SK-N-MC (cell line): Measurements from ENCODE around the gene TMEM40.
"Not testable (repeated sequence)": the region's sequence is repeated elsewhere in the genome, so short reads cannot be mapped to it uniquely, and the experiment has no call there.

Experiments used
- DNase-seq: peaks from one replicate; pipeline ENCODE4 v3.0.0-alpha.2; 2011; ENCODE audit warnings: low read depth, low spot score
- H3K27ac ChIP-seq: fragments of 200-600 bp; sonication (generic); 2 replicates; pipeline ENCODE4 v1.5.1; 2016; ENCODE audit warnings: mixed run types
- H3K36me3 ChIP-seq: fragments of 200-600 bp; sonication (generic); 2 replicates; pipeline ENCODE4 v1.6.1; 2017; ENCODE audit warnings: antibody characterized with exemption, low read length, mixed read lengths; ENCODE audit not compliant: insufficient read depth
- H3K4me3 ChIP-seq: fragments of 200-600 bp; sonication (generic); 2 replicates; pipeline ENCODE4 v1.5.1; 2016
- H3K9ac ChIP-seq: fragments of 200-600 bp; sonication (generic); 2 replicates; pipeline ENCODE4 v1.8.0; 2017; ENCODE audit warnings: mixed run types, mixed read lengths; ENCODE audit not compliant: insufficient read length
- H3K9me3 ChIP-seq: fragments of 200-600 bp; sonication (generic); 2 replicates; pipeline ENCODE4 v1.6.1; 2017; ENCODE audit warnings: low read depth, mild to moderate bottlenecking, antibody characterized with exemption, low read length, moderate library complexity, mixed read lengths
- EZH2 ChIP-seq: fragments of 200-600 bp; sonication (generic); IDR thresholded peaks from one replicate; pipeline ENCODE4 v1.6.1; 2017; ENCODE audit warnings: antibody characterized with exemption
- FOXP2 ChIP-seq: optimal IDR thresholded peaks from 2 replicates; pipeline ENCODE3; 2011; ENCODE audit warnings: mild to moderate bottlenecking, moderate library complexity; ENCODE audit not compliant: insufficient read depth; ENCODE audit errors: extremely low read length, control extremely low read depth
- POLR2AphosphoS5 ChIP-seq: IDR thresholded peaks from 2 replicates; pipeline ENCODE4 v1.6.1; 2012; ENCODE audit warnings: mild to moderate bottlenecking, low read depth, low read length, borderline replicate concordance

TMEM40 gene

GRCh38 chr3:12730506-12731242 lies 28.4 kb downstream of the TMEM40 start:
- H3K9ac ChIP-seq = no peak overlapping the region
- no peak for DNase-seq
- TF ChIP-seq FOXP2 (no peak), EZH2 (no peak), POLR2AphosphoS5 (no peak)
- no peak overlapping the region for H3K4me3 ChIP-seq
- H3K36me3 ChIP-seq = no peaks in the 10 kb centered on the region
- no peak overlapping the region for H3K27ac ChIP-seq
- no peaks in the 10 kb centered on the region for H3K9me3 ChIP-seq

- TF ChIP-seq EZH2 = no peak
- TF ChIP-seq POLR2AphosphoS5 = no peak
- no peak for TF ChIP-seq FOXP2
- no peak for DNase-seq
Measured at GRCh38 chr3:12729051-12729651, 29.9 kb downstream of the TMEM40 start.

GRCh38 chr3:12727937-12728336 lies 31.1 kb downstream of the TMEM40 start:
- no peak overlapping the region for H3K27ac ChIP-seq
- H3K9ac ChIP-seq = no peak overlapping the region
- no peak overlapping the region for H3K4me3 ChIP-seq
- TF ChIP-seq EZH2 = no peak
- TF ChIP-seq FOXP2 = no peak
- no peak for TF ChIP-seq POLR2AphosphoS5
- H3K36me3 ChIP-seq = no peaks in the 10 kb centered on the region
- no peak for DNase-seq
- H3K9me3 ChIP-seq = no peaks in the 10 kb centered on the region

More at GRCh38 chr3:12729051-12729651, 29.9 kb downstream of the TMEM40 start:
- Histone ChIP-seq H3K9me3 (no peaks in the 10 kb centered on the region), H3K27ac (no peak overlapping the region), H3K4me3 (no peak overlapping the region), H3K9ac (no peak overlapping the region), H3K36me3 (no peaks in the 10 kb centered on the region)

- Histone ChIP-seq H3K4me3 (no peak overlapping the region), H3K36me3 (no peaks in the 10 kb centered on the region), H3K9ac (no peak overlapping the region), H3K27ac (no peak overlapping the region), H3K9me3 (no peaks in the 10 kb centered on the region)
- TF ChIP-seq POLR2AphosphoS5 = no peak
- no peak for TF ChIP-seq EZH2
- no peak for TF ChIP-seq FOXP2
- DNase-seq = no peak
Measured at GRCh38 chr3:12727481-12727880, 31.6 kb downstream of the TMEM40 start.

GRCh38 chr3:12725436-12725835 lies 33.6 kb downstream of the TMEM40 start:
- Histone ChIP-seq H3K36me3 (no peaks in the 10 kb centered on the region), H3K9me3 (no peaks in the 10 kb centered on the region), H3K27ac (no peak overlapping the region), H3K9ac (no peak overlapping the region), H3K4me3 (no peak overlapping the region)
- TF ChIP-seq POLR2AphosphoS5 (no peak), FOXP2 (no peak), EZH2 (no peak)
- DNase-seq = no peak

GRCh38 chr3:12724794-12725193 lies 34.3 kb downstream of the TMEM40 start:
- TF ChIP-seq EZH2 (no peak), POLR2AphosphoS5 (no peak), FOXP2 (no peak)
- H3K27ac ChIP-seq = no peak overlapping the region
- DNase-seq = no peak

GRCh38 chr3:12723362-12723761 lies 35.7 kb downstream of the TMEM40 start:
- not testable (repeated sequence) for DNase-seq, H3K9ac ChIP-seq, H3K36me3 ChIP-seq, H3K4me3 ChIP-seq, H3K27ac ChIP-seq, H3K9me3 ChIP-seq

More at GRCh38 chr3:12724794-12725193, 34.3 kb downstream of the TMEM40 start:
- no peaks in the 10 kb centered on the region for H3K36me3 ChIP-seq
- no peak overlapping the region for H3K9ac ChIP-seq
- no peaks in the 10 kb centered on the region for H3K9me3 ChIP-seq
- H3K4me3 ChIP-seq = no peak overlapping the region

- TF ChIP-seq FOXP2 (no peak), POLR2AphosphoS5 (no peak), EZH2 (no peak)
- no peak overlapping the region for H3K9ac ChIP-seq
- no peak overlapping the region for H3K4me3 ChIP-seq
- no peak for DNase-seq
- H3K36me3 ChIP-seq = no peaks in the 10 kb centered on the region
- no peaks in the 10 kb centered on the region for H3K9me3 ChIP-seq
- no peak overlapping the region for H3K27ac ChIP-seq
Measured at GRCh38 chr3:12722226-12722625, 36.8 kb downstream of the TMEM40 start.
